Kidney tubule cell (primary cell): ENCODE results near the gene RCHY1.
"Not testable (repeated sequence)": the region's sequence is repeated elsewhere in the genome, so short reads cannot be mapped to it uniquely, and the experiment has no call there.

ENCODE experiments used
- DNase-seq: peaks from one replicate; pipeline ENCODE4 v3.0.0-alpha.2; 2018; ENCODE audit warnings: low spot score

Gene RCHY1

DNA sequence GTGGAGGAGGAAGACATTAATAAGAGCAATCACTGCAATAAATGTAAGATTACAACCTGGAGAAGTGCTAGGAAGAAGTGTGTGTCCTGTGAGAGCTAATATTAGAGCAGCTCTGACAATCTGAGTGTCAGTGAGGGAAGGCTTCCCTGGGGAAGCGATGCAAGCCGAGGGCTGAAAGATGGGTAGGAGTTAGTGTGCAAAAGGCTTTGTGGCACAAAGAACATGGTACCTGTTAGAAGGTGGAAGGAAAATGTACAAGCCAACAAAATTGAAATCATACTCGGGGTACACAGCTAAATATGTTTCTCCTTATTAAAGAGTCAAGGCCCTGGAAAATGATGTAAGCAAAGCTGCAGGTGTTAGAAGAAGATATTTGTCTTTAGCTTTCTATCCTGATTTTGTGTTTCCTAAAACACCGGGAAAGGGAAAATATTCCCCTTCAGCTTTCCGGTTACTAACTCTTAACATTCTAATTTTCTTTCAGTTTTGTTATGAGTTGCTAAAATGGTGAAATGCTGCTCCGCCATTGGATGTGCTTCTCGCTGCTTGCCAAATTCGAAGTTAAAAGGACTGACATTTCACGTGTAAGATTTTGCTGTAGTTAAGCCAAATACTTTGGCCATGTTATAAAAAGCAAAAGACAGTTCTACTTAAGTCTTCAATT is 878 bp upstream of the RCHY1 start:
- no peak for DNase-seq

DNA sequence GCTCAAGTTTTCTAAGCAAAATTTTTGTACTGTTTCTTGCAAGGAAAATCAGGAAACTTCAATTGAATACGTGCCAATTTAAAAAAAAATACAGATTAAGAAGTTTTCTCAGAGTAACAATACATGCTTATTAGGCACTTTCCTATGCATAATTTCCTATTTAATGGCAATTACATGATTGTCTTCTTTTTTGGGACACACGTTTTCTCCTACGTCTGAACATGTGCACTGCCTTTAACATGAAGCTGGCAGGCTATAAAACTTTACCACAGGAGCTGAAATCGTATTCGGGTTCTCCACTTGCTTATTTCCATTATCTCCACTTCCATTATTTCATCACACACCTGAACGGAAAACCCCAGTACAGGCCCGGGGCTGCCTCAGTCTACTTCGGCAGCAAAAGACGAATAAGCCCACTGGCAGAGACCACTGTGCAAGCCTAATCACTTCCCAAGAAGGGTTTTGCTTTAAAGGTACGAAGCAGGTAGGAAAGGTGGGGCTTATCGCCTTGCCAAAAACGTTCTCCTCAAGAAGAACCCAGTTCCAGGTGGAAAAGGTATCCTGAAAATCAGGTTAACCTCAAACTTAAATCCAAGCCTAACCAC is 575 bp downstream of the RCHY1 start:
- no peak for DNase-seq

- DNase-seq: peak; percentile 77
These were observed 1.6 kb downstream of the RCHY1 start for GRCh38 chr4:75512386-75513211.

GRCh38 chr4:75511841-75512240 is 2.4 kb downstream of the RCHY1 start:
- no peak for DNase-seq

DNA sequence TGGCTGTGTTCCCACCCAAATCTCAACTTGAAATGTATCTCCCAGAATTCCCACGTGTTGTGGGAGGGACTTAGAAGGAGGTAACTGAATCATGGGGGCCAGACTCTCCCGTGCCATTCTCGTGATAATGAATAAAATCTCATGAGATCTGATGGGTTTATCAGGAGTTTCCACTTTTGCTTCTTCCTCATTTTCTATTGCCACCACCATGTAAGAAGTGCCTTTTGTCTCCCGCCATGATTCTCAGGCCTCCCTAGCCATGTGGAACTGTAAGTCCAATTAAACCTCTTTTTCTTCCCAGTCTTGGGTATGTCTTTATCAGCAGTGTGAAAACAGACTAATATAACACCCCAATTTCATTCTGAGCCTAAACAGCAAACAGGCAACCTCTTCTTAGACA is 4.6 kb downstream of the RCHY1 start:
- DNase-seq: not testable (repeated sequence)

DNA sequence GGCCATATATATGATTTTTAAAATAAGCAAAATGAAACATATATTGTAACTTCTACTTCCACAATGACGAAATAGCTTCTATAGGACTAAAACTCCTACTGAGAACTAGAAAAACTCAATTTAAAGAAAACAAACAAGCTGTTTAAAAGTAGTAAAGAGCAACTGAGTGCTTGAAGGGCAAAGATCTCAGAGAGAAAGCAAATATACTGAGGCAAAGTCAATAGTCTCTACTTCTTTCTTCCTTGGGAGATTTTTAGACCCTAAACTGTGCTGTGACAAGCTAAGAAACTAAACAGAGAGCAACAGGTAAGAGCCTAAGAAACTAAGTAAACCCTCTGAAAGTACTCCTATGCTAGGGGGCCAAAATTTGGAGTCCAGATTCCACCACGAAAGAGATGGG is 8.6 kb downstream of the RCHY1 start:
- DNase-seq: no peak

DNA sequence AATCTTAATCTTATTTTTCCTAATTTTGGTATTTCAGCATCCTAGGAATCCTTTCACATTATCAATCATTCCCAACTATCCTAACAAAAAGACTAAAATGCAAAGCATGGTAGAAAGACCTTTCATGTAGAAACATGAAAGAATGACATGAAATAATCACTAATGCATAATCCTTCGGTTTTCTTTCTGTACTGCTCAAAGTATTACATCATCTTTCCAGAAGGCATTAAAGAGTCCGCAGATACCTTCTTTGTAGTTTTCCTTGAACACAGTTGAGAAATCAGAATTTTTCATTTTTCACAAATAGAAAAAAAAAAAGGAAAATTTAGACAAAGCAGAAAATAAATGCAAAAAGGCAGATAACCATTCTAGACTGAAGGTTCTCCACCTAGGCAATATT is 11.5 kb downstream of the RCHY1 start:
- no peak for DNase-seq

DNA sequence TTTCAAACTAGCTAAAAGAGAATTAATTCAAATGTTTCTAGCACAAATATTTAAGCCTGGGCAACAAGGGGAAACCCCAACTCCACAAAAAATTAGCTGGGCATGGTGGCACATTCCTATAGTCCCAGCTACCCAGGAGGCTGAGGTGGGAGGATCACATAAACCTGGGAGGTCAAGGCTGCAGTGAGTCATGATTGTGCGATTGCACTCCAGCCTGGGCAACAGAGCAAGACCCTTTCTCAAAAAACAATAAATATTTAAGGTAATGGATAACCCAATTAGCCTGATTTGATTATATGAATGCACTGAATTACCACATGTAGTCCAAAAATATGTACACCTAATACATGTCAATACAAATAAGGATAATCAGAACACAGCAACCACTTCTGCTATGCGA is 14.3 kb downstream of the RCHY1 start:
- DNase-seq: no peak

DNA sequence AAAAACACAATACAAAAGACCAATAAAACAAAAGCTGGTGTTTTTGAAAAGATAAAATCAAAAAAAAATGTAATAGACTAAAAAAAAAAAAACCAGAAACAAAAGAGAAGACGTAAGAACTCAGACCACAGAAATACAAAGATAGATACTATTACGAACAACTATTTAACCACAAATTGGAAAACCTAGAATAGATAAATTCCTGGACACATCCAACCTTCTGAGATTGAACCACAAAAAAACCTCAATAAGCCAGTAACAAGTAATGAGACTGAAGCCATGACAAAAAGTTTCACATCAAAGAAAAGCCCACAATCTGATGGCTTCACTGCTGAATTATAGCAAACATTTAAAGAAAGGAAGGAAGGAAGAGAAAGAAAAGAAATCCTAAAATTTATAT is 16.2 kb downstream of the RCHY1 start:
- no peak for DNase-seq

- peak; percentile 25 for DNase-seq
These were observed 17.1 kb downstream of the RCHY1 start for GRCh38 chr4:75497133-75497532.

GRCh38 chr4:75496406-75496805 is 17.8 kb downstream of the RCHY1 start:
- no peak for DNase-seq

GRCh38 chr4:75495476-75495875 is 18.7 kb downstream of the RCHY1 start:
- no peak for DNase-seq

DNA sequence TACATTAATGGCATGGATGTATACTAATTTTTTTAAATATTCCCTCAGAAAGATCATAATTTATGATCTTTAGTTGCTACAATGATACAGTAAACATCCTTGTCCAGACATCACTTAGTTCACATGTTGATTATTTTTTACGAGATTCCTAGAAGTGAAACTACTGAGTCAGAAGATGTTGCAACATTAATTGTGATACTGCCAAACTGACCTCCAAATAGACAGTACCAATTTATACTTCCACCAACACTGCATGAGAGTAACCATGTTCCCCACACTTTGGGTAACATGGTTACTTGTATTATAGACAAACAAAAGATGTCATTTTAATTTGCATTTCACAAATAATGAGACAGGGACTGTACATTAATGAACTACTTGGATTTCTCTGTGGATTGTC is 19.6 kb downstream of the RCHY1 start:
- DNase-seq: no peak

- peak; percentile 10 for DNase-seq
These were observed 24.0 kb downstream of the RCHY1 start for GRCh38 chr4:75490155-75490554.

DNA sequence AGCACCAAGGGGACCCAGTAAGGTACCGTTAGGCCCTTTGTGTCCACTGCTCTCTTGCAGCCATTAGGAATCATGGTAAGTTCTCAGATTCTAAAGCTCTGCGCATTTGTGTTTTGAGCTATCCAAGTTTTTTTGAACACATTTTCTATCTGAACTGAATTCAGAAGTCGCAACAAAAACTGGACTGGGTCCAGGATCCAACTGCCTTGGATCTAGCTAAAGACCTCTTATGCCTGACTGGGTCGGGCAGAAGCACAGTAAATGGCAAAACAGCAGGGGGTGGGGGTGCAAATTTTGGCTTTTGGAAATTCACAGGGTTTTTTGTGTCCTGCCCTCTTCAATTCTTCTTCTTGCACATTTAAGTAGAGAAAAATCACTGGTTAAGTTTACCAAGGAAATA is 30.0 kb downstream of the RCHY1 start:
- no peak for DNase-seq

GRCh38 chr4:75477201-75477600 is 37.0 kb downstream of the RCHY1 start:
- DNase-seq: no peak

- DNase-seq: no peak
These were observed 43.5 kb downstream of the RCHY1 start for GRCh38 chr4:75470738-75471137.

- no peak for DNase-seq
These were observed 44.3 kb downstream of the RCHY1 start for GRCh38 chr4:75469896-75470295.

- DNase-seq: no peak
These were observed 56.8 kb downstream of the RCHY1 start for GRCh38 chr4:75457365-75457764.

- no peak for DNase-seq
These were observed 80.1 kb downstream of the RCHY1 start for GRCh38 chr4:75434105-75434504.

GRCh38 chr4:75432683-75433082 is 81.5 kb downstream of the RCHY1 start:
- peak; percentile 34 for DNase-seq

DNA sequence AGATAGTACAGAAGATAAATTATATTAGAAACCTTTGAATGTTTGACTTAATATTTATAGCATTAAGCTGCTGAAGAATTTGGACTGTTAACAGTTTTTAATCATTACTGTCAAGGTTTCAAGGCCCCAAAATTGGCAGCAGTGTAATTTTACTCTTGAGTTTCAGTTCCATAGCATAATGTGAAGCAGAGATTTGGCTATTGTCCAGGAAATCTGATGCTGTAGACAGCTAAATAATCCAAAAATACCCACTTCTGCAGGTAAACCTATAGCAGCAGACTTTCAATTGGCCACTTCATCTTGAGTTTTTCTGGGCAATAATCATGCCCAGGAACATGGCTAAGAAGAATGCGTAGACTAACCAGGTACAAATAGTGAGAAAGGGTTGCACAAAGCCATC is 85.0 kb downstream of the RCHY1 start:
- no peak for DNase-seq
